ENCODE measurements around the gene SBK2.

- TF ChIP-seq CTCF (conservative IDR thresholded peaks at IDR 0.05; ENCODE audit: low read depth, low read length) (no peak), EZH2phosphoT487 (IDR thresholded peaks at IDR 0.05; ENCODE audit: borderline replicate concordance, low read length) (no peak), EZH2 (IDR thresholded peaks at IDR 0.05; ENCODE audit: low read length, unreplicated experiment) (no peak)
Measured at GRCh38 chr19:55488986-55489710, 47.8 kb downstream of the SBK2 start.
